K562 (cell line): ENCODE measurements around the gene JPH4. TPM values are rescaled to one million over a fixed set of nuclear protein-coding genes. Genes with fewer than 3 reads are reported as not detected.

Experiments
- ATF4 ChIP-seq: fragments of 450-650 bp; formaldehyde crosslinking; IDR thresholded peaks from 2 replicates; pipeline ENCODE4 v1.4.0; 2022; ENCODE audit warnings: mild to moderate bottlenecking, moderate library complexity
- GATAD2A ChIP-seq: fragments of 450-650 bp; IDR thresholded peaks from 2 replicates; pipeline ENCODE4 v1.6.1; 2017
- HBP1 ChIP-seq: fragments of 450-650 bp; formaldehyde crosslinking; IDR thresholded peaks from 2 replicates; pipeline ENCODE4 v1.4.0; 2022; ENCODE audit warnings: missing genetic modification characterization
- MIER1 ChIP-seq: fragments of 450-650 bp; IDR thresholded peaks from 2 replicates; pipeline ENCODE4 v1.6.1; 2016; ENCODE audit warnings: antibody characterized with exemption, mild to moderate bottlenecking, low read depth
- NR0B1 ChIP-seq: fragments of 450-650 bp; IDR thresholded peaks from one replicate; pipeline ENCODE4 v1.6.1; 2018; ENCODE audit warnings: mild to moderate bottlenecking, moderate library complexity; ENCODE audit not compliant: partially characterized antibody
- PHB2 ChIP-seq: fragments of 450-650 bp; IDR thresholded peaks from 2 replicates; pipeline ENCODE4 v1.6.1; 2017; ENCODE audit warnings: low read depth
- PRPF4 ChIP-seq: fragments of 200-400 bp; formaldehyde crosslinking; IDR thresholded peaks from one replicate; pipeline ENCODE4 v1.6.1; 2017; ENCODE audit warnings: low read length, low read depth, mild to moderate bottlenecking; ENCODE audit not compliant: insufficient read depth, poor library complexity, severe bottlenecking
- RFX5 ChIP-seq: IDR thresholded peaks from 2 replicates; pipeline ENCODE4 v1.6.1; 2011; ENCODE audit warnings: low read depth, mild to moderate bottlenecking, improper control_type of control experiment, low read length
- SMARCC2 ChIP-seq: fragments of 450-650 bp; IDR thresholded peaks from 2 replicates; pipeline ENCODE4 v1.6.1; 2017; ENCODE audit warnings: antibody characterized with exemption, moderate library complexity, mild to moderate bottlenecking, low read depth
- USF2 ChIP-seq: sonication (generic); formaldehyde crosslinking; IDR thresholded peaks from 2 replicates; pipeline ENCODE4 v1.5.0; 2020; ENCODE audit warnings: missing genetic modification reagents
- ZNF12 ChIP-seq: sonication (generic); formaldehyde crosslinking; IDR thresholded peaks from 2 replicates; pipeline ENCODE4 v1.4.0; 2020; ENCODE audit warnings: mild to moderate bottlenecking, missing genetic modification reagents
- ZNF436 ChIP-seq: fragments of 250-450, 450-650 bp; sonication (Bioruptor Pico); formaldehyde crosslinking; IDR thresholded peaks from 2 replicates; pipeline ENCODE4 v1.7.0; 2020; ENCODE audit warnings: mild to moderate bottlenecking
- polyA plus RNA-seq, 8 experiments: library from polyadenylated mRNA; depleted of rRNA in 4 of 8; stranded (reverse) in 5 of 8; unstranded in 3 of 8; fragments of >200 nt; fragmentation: Nextera tagmentation in 2 of 8; fragmentation: Illumina TruSeq in 1 of 8; extraction: Ambion mirVana in 2 of 8; extraction: Trizol in 1 of 8; gene quantifications; 2 replicates each; pipeline versions ENCODE4 v1.2.1 to v1.2.3, GENCODE V29; 2011 to 2014; ENCODE audit warnings: inconsistent platforms in 1 of 8, missing spikeins in 1 of 8
- total RNA-seq, 7 experiments: library from RNA; depleted of rRNA in 6 of 7; stranded (reverse); fragments of >200 nt in 6 of 7; fragmentation: Illumina TruSeq in 2 of 7; extraction: Trizol in 2 of 7; gene quantifications; 2 replicates each; pipeline versions ENCODE4 v1.2.1 to v1.2.3, GENCODE V29; 2011 to 2021; ENCODE audit warnings: low replicate concordance in 1 of 7
- TF ChIP-seq, protein P1 (sequence below): fragments of 250-450 bp; sonication (Bioruptor Pico); IDR thresholded peaks from 2 replicates; pipeline ENCODE4 v1.4.0; 2020
- TF ChIP-seq, protein P2 (sequence below), 3 experiments: IDR thresholded peaks in 2 of 3; conservative IDR thresholded peaks in 1 of 3; 2 replicates each; pipeline ENCODE4 v1.5.1; 2011 to 2012; ENCODE audit warnings: low read length in 3 of 3, mild to moderate bottlenecking in 3 of 3, control low read depth in 2 of 3, improper control_type of control experiment in 1 of 3, inconsistent platforms in 1 of 3, low read depth in 1 of 3, mixed read lengths in 1 of 3, moderate library complexity in 1 of 3; ENCODE audit not compliant: insufficient read depth in 2 of 3

Gene JPH4
- total and polyA plus RNA-seq, 9 of the 15 experiments (the other 6 are each of a cell fraction or from before 2014, with no cell fraction given): 0.04 to 0.13 (median 0.06) TPM; not detected in 5

- TF ChIP-seq, protein P1, sequence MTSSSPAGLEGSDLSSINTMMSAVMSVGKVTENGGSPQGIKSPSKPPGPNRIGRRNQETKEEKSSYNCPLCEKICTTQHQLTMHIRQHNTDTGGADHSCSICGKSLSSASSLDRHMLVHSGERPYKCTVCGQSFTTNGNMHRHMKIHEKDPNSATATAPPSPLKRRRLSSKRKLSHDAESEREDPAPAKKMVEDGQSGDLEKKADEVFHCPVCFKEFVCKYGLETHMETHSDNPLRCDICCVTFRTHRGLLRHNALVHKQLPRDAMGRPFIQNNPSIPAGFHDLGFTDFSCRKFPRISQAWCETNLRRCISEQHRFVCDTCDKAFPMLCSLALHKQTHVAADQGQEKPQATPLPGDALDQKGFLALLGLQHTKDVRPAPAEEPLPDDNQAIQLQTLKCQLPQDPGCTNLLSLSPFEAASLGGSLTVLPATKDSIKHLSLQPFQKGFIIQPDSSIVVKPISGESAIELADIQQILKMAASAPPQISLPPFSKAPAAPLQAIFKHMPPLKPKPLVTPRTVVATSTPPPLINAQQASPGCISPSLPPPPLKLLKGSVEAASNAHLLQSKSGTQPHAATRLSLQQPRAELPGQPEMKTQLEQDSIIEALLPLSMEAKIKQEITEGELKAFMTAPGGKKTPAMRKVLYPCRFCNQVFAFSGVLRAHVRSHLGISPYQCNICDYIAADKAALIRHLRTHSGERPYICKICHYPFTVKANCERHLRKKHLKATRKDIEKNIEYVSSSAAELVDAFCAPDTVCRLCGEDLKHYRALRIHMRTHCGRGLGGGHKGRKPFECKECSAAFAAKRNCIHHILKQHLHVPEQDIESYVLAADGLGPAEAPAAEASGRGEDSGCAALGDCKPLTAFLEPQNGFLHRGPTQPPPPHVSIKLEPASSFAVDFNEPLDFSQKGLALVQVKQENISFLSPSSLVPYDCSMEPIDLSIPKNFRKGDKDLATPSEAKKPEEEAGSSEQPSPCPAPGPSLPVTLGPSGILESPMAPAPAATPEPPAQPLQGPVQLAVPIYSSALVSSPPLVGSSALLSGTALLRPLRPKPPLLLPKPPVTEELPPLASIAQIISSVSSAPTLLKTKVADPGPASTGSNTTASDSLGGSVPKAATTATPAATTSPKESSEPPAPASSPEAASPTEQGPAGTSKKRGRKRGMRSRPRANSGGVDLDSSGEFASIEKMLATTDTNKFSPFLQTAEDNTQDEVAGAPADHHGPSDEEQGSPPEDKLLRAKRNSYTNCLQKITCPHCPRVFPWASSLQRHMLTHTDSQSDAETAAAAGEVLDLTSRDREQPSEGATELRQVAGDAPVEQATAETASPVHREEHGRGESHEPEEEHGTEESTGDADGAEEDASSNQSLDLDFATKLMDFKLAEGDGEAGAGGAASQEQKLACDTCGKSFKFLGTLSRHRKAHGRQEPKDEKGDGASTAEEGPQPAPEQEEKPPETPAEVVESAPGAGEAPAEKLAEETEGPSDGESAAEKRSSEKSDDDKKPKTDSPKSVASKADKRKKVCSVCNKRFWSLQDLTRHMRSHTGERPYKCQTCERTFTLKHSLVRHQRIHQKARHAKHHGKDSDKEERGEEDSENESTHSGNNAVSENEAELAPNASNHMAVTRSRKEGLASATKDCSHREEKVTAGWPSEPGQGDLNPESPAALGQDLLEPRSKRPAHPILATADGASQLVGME (CRISPR knock-in tag): no peak
- TF ChIP-seq ATF4 (CRISPR knock-in tag): no peak
- TF ChIP-seq GATAD2A: no peak
- TF ChIP-seq HBP1 (CRISPR knock-in tag): peak; percentile 54; the same call in 1 of the 2 replicates
- TF ChIP-seq MIER1: no peak
- TF ChIP-seq, protein P2, sequence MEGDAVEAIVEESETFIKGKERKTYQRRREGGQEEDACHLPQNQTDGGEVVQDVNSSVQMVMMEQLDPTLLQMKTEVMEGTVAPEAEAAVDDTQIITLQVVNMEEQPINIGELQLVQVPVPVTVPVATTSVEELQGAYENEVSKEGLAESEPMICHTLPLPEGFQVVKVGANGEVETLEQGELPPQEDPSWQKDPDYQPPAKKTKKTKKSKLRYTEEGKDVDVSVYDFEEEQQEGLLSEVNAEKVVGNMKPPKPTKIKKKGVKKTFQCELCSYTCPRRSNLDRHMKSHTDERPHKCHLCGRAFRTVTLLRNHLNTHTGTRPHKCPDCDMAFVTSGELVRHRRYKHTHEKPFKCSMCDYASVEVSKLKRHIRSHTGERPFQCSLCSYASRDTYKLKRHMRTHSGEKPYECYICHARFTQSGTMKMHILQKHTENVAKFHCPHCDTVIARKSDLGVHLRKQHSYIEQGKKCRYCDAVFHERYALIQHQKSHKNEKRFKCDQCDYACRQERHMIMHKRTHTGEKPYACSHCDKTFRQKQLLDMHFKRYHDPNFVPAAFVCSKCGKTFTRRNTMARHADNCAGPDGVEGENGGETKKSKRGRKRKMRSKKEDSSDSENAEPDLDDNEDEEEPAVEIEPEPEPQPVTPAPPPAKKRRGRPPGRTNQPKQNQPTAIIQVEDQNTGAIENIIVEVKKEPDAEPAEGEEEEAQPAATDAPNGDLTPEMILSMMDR (IDR thresholded peaks at IDR 0.05 in 2 of 3, conservative IDR thresholded peaks at IDR 0.05 in 1 of 3; ENCODE audit: insufficient read depth in 2 of 3, low read depth in 1 of 3, low read length in 3 of 3): no peak
- TF ChIP-seq NR0B1: no peak
- no peak for TF ChIP-seq SMARCC2
- TF ChIP-seq USF2 (CRISPR knock-in tag): no peak
- no peak for TF ChIP-seq RFX5
- TF ChIP-seq ZNF12 (CRISPR knock-in tag): no peak
- no peak for TF ChIP-seq PHB2
- no peak for TF ChIP-seq ZNF436 (CRISPR knock-in tag)
- no peak for TF ChIP-seq PRPF4
Observed at GRCh38 chr14:23567186-23568020, 11.2 kb downstream of the JPH4 start, which contains the start of gene AP1G2 (continued).
